Measurements from ENCODE around the gene FER1L5.
"Not testable (repeated sequence)": the region's sequence is repeated elsewhere in the genome, so short reads cannot be mapped to it uniquely, and the experiment has no call there.

Gene FER1L5

DNA sequence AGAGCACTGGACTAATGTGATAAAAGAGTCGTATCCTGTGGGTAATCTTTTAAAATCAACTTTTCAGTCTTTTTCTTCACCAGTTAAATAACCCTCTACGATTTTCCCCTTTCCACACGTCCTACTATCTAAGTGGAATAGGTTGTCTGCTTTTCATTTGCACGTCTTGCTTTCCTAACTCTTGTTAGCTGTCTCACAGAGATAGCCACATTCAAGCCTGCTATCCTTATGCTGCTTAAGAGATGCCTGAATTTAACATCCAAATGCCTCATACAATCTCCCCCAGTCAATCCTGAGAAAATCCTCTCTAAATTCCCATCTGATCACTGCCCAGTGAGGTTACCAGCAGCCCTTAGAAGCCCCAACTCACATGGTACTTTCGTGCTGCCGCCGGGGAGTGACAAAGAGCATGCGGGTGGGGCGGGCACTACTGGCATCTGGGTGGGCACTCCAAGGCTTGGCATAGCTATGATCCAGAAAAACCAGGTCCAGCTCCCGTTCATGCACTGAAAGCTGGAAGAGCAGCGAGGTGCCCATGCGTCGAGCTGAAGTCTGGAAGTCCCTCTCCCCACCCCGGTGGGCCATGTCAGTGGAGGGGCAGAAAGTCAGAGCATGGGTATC lies 5.9 kb upstream of the FER1L5 start:
- DNase-seq (ENCODE audit: low spot score): no peak

DNA sequence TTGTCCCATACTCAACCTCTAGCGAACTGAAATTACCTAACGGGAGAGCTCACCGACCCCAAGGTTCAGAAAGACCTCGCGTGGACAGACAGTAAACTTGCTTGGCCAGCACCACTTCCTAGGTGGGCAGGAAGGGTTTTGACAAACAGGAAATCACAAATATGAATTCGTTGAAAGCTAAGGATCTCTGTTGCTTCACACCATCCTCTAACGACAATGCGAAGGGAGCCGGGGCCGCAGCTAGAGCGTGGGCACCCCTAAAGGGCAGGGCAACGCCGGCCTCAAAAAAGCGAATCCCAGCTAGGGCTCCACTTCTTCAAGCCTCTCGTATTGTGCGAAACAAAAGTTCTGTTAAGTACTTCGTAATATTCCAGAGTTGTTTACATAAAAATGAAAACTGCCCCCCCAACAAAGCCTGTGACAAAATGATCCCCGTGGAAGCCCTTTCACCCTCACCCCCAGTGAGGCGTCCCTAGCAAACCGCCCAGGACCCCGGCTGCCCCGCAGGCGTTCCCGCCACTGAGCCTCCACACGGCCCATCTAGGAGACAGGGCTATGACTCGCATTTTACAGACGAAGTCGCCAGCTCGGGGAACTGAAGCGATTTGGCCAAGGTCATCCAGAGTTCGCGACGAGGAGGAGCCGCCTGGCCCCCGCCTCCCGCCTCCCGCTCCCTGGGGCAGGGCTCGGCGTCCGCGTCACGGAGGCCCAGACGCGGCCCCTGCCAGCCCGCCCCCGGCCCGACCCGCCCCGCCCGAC lies 5.0 kb upstream of the FER1L5 start:
- no peak for DNase-seq (ENCODE audit: low spot score)

DNA sequence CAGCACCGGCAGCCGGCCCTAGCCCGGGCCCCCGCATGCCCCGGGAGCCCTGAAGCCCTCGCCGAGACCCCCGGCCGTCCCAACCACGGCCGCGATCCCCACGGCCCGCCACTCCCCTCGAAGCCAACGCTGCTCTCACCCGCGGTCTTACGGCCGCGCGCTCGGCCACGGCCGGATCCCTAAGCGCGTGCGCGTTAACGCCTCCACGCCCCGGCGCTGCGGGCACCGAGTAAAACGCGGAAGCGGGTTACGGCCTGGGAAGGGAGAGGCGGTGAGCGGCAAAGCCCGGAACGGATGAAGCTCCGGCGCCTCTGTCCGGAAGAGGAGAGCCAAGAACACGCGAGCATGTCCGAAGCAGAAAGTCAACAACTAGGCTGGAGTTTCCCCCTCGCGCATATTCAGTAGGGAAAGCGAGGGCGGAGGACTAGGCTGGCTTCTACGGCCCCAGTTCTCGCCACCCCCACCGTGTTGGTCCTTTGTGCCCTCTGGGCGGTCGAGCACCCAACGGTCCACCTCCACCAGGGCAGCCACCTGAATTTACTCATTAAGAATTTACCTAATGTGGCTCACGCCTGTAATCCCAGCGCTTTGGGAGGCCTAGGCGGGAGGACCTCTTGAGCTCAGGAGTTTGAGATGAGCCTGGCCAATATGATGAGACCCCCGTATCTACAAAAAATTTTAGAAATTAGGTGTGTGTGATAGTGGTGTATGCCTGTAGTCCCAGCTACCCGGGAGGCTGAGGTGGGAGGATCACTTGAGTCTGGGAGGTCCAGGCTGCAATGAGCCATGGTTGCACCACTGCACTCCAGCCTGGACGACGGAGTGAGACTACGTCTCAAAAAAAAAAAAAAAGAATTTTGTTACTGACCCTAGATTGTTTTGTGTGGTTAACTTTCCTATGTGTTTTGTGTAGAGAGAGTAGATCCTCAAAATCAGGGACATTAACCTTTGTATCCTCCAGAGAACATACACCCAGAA lies 4.1 kb upstream of the FER1L5 start, which contains the start of gene KANSL3:
Gene KANSL3 (minus strand): TSS at position 169 of the 978 bp plus-strand sequence. CDS start 1,177 bp downstream, outside the sequence.
- peak; percentile 94 for DNase-seq (ENCODE audit: low spot score)

DNA sequence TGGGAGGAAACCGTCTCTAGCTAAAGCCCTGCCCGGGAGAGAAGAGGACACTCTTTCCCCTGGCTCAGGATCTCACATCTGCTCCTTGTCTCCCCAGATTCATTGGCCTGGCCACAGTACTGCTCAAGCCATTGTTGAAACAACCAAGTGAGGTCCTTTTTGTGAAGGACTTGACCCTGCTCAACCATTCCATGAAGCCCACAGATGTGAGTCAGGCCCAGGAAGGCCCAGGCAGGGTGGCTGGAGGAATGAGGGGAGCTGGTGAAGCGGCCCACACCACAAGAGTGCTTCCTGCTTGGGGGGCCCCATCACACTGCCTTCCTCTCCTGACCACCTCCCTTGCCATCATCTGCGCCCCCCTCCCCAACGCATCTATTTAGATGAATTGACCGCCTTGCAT lies 5.1 kb downstream of the FER1L5 start:
- DNase-seq (ENCODE audit: low spot score): no peak

GRCh38 chr2:96648306-96648930 lies 5.9 kb downstream of the FER1L5 start:
- DNase-seq (ENCODE audit: low spot score): no peak

DNA sequence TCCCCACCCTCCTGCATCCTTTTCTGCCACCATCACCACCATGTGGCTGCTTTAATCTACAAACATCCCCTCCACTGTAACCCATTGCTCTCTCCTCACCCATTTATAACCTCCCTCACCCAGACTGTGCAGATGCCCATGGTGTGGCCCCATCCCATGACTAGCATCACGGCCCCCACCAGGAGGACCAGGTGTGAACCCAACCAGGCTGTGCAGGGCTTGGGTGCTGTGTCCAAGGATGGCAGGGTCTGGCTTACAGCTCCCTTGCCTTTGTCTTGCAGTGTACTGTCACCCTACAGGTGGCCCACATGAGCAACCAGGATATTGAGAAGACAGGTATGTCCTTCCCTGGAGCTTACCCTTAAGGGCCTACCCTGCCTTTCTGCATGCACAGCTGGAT lies 6.8 kb downstream of the FER1L5 start:
- no peak for DNase-seq (ENCODE audit: low spot score)

DNA sequence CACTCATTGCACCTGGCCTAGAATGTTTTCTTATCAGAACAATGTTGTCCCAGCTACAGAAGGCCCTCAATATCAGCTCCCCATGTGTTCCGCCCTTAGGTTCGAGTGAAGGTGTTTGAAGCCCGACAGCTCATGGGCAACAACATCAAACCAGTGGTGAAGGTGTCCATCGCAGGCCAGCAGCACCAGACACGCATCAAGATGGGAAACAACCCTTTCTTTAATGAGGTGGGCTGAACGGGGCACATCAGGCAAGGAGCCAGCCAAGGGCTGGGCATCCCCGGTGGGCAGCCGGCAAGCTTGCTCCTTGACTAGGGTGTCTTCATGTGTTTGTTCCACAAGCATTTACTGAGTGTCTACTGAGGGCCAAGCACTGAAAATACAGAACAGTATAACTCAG lies 9.2 kb downstream of the FER1L5 start:
- no peak for DNase-seq (ENCODE audit: low spot score)

GRCh38 chr2:96654791-96655190 lies 12.2 kb downstream of the FER1L5 start:
- not testable (repeated sequence) for DNase-seq (ENCODE audit: low spot score)

GRCh38 chr2:96655526-96655925 lies 13.0 kb downstream of the FER1L5 start:
- DNase-seq (ENCODE audit: low spot score): no peak

- DNase-seq (ENCODE audit: low spot score): no peak
Measured at GRCh38 chr2:96656540-96656939, 14.0 kb downstream of the FER1L5 start.

DNA sequence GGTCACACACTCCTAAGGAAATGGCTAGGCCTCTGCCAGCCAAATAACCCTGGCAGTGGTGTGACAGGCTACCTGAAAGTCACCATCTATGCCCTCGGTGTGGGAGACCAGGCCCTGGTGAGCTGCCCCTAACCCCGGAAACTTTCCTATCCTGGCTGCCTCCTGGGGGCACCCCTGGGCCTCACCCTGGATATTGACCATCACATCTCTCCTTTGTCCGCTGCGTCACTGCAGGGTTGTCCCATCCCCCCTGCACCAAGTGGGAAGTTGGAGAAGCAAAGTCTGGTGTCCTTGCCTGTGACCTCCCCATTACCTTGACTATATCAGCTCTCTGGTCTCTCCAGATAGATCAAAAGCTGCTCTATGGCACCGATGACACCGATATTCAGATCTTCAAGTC lies 18.8 kb downstream of the FER1L5 start:
- DNase-seq (ENCODE audit: low spot score): peak; percentile 16

DNA sequence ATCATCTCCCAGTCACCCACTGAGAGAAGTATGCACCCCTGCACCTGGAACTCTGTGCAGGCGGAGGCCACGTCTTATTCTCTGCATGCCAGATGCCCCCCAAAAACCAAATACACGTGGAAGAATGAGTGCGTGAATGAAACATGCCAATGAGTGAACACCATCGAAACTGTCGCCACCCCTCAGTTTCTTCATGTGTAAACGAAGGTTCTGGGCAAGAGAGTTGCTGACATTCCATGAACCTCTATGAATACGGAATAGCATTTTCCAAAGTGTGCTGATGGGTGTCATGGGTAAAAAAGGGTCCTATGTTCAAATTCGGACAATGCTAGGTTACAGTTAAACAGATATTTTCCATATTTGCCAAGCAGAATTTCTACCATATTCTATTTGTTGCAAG lies 19.8 kb downstream of the FER1L5 start:
- DNase-seq (ENCODE audit: low spot score): no peak

- no peak for DNase-seq (ENCODE audit: low spot score)
Measured at GRCh38 chr2:96663177-96663576, 20.6 kb downstream of the FER1L5 start.

- DNase-seq (ENCODE audit: low spot score): peak; percentile 34
Measured at GRCh38 chr2:96663829-96664228, 21.3 kb downstream of the FER1L5 start.

DNA sequence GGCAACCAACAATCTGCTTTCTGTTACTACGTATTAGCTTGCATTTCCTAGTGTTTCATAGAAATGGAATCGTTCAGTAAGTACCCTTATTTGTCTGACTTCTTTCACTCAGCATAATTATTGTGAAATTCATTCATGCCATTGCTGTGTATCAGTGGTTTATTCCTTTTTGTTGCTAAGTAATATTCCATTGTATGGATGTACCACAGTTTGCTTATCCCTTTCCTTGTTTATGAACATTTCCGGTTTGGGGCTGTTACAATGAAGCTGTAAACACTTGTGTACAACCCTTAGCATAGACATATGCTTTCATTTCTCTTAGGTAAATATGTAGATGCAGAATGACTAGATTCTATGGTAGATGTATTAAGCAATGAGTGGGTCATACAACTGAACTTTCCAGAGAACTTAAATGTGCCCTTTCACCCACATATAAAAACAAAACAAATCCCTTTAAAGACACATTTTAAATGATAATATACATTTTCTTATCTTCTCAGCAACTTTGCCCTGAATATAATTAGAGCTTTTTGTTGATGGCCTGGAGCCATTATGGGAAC lies 21.9 kb downstream of the FER1L5 start:
- no peak for DNase-seq (ENCODE audit: low spot score)

GRCh38 chr2:96665083-96665569 lies 22.6 kb downstream of the FER1L5 start:
- DNase-seq (ENCODE audit: low spot score): no peak

- not testable (repeated sequence) for DNase-seq (ENCODE audit: low spot score)
Measured at GRCh38 chr2:96665717-96666116, 23.2 kb downstream of the FER1L5 start.

DNA sequence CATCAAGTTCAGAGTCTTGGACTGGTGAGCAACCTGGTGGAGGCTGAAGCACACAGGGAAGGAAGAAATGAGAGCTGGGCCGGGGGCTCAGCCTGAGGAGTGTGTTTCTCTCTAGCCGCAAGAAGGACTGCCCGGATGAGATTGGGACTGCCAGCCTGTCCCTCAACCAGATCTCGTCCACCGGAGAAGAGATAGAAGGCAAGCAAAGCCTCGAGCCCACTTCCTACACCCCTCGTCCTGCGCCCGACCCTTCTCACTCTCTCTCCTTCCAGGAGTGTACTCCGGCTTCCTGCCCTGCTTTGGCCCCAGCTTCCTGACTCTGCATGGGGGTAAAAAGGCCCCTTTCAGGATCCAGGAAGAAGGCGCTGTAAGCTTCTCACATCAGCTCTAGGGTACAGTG lies 26.2 kb downstream of the FER1L5 start:
- no peak for DNase-seq (ENCODE audit: low spot score)

DNA sequence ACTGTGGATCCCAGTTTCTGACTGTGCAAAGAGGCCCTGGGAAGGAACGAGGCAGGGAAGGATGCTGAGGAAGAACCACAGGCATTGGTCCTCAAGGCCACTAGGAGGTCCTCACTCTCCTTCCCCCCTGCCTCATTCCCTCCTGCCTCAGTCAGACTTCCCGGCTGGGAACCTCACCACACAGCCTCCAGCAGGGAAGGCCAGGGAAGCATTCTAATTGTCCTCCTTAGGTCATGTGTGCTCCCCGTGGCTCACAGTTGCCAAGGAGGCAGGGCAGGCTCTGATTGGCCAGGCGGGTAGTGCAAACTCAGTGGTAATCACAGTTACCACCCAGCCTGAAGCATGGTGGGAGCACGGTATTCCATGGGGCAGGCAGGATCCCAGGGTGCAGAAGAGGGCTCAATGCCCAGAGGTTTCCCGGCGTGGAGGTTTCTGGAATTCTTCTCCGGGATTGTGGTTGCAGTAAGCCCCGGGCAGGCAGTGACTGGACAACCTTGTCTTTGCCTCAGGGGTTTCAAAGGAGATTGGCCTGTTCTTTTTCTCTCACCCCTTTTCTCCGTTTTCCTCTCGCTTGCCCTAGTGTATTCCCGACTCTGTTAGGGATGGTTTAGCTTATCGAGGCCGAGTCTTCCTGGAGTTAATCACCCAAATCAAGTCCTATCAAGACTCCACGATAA lies 27.1 kb downstream of the FER1L5 start:
- DNase-seq (ENCODE audit: low spot score): no peak

- DNase-seq (ENCODE audit: low spot score): no peak
Measured at GRCh38 chr2:96679848-96680247, 37.3 kb downstream of the FER1L5 start.

DNA sequence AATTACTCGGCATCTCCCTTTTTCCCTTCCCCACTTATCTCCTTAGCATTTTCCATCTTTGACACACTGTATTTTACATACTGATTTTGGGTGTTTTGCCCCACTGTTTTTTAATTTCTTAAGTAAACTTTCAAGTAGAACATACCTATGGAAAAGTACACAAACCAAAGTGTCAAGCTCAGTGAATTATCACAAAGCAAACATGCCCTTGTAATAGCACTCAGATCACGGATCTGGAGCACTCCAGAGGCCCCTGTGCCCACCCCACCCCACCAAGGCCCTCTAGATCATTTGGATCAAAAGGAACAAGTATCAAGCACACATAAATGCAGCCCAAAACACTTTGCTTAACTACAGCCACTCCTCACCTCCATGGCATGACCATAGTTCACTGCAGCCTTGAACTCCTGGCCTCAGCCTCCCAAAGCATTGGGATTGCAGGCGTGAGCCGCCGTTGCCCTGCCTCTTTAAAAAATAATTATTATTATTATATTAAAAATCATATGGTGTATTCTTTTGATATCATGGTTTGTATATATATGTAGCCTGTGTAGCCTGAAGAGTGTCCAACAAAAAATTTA lies 38.1 kb downstream of the FER1L5 start:
- DNase-seq (ENCODE audit: low spot score): no peak

All from ecto neural progenitor cell (in vitro differentiated cells).